Ishikawa (cell line): Measurements from ENCODE around the gene C12orf75.

Experiments
- CEBPB ChIP-seq: IDR thresholded peaks from 2 replicates; pipeline ENCODE4 v1.6.1; 2012
- CREB1 ChIP-seq: IDR thresholded peaks from 2 replicates; pipeline ENCODE4 v1.6.1; 2012; ENCODE audit warnings: low read depth
- EGR1 ChIP-seq: IDR thresholded peaks from 2 replicates; pipeline ENCODE4 v1.6.1; 2012
- EP300 ChIP-seq: IDR thresholded peaks from 2 replicates; pipeline ENCODE4 v1.6.1; 2012; ENCODE audit warnings: borderline replicate concordance
- FOXM1 ChIP-seq: IDR thresholded peaks from 2 replicates; pipeline ENCODE4 v1.6.1; 2012; ENCODE audit warnings: low read depth, borderline replicate concordance
- MAX ChIP-seq: IDR thresholded peaks from 2 replicates; pipeline ENCODE4 v1.6.1; 2012
- RAD21 ChIP-seq: IDR thresholded peaks from 2 replicates; pipeline ENCODE4 v1.6.1; 2012; ENCODE audit warnings: low read depth
- REST ChIP-seq: IDR thresholded peaks from 2 replicates; pipeline ENCODE4 v1.6.1; 2012; ENCODE audit warnings: low read depth, mild to moderate bottlenecking
- TAF1 ChIP-seq: IDR thresholded peaks from 2 replicates; pipeline ENCODE4 v1.6.1; 2012; ENCODE audit warnings: low read depth, mild to moderate bottlenecking
- TCF12 ChIP-seq: IDR thresholded peaks from 2 replicates; pipeline ENCODE4 v1.6.1; 2012; ENCODE audit warnings: low read depth
- TEAD4 ChIP-seq: IDR thresholded peaks from 2 replicates; pipeline ENCODE4 v1.6.1; 2012
- USF1 ChIP-seq: IDR thresholded peaks from 2 replicates; pipeline ENCODE4 v1.6.1; 2012
- YY1 ChIP-seq: IDR thresholded peaks from 2 replicates; pipeline ENCODE4 v1.6.1; 2012; ENCODE audit warnings: low read depth

GRCh38 chr12:105317942-105318621, 12.4 kb upstream of the C12orf75 start:
- TF ChIP-seq CEBPB (no peak), RAD21 (no peak), CREB1 (no peak), MAX (no peak), TAF1 (no peak), EP300 (peak; percentile 44; the same call in 1 of the 2 replicates), TEAD4 (peak; percentile 45), FOXM1 (no peak), TCF12 (no peak), REST (no peak), USF1 (no peak), EGR1 (no peak), YY1 (no peak)
